Measurements from ENCODE around the gene SLC13A5.
A peak's percentile ranks its signal among the peaks of the same experiment; 100 is the strongest.
"Not testable (repeated sequence)": the region's sequence is repeated elsewhere in the genome, so short reads cannot be mapped to it uniquely, and the experiment has no call there.

Gene SLC13A5

GRCh38 chr17:6713130-6713917 lies at the start of gene SLC13A5:
TSS of gene SLC13A5 (minus strand) at chr17:6713369. CDS start at chr17:6713333, 36 bp downstream.
- intact Hi-C loops (cut with DNase I), result no loop called here
- peak in 3 of 10 donors; percentile 39 to 86 (median 78) for DNase-seq

GRCh38 chr17:6761779-6762178 lies 48.6 kb upstream of the SLC13A5 start:
- intact Hi-C loops (cut with DNase I), result no loop called here
- DNase-seq, result peak in 1 of 10 donors; percentile 72

GRCh38 chr17:6757747-6758146 lies 44.6 kb upstream of the SLC13A5 start:
- DNase-seq, result no peak
- intact Hi-C loops (cut with DNase I), result no loop called here

GRCh38 chr17:6756425-6757031 lies 43.4 kb upstream of the SLC13A5 start:
- no peak for DNase-seq
- intact Hi-C loops (cut with DNase I), result no loop called here

- DNase-seq, result peak in 1 of 10 donors; percentile 75
- intact Hi-C loops (cut with DNase I), result no loop called here
These were observed 42.6 kb upstream of the SLC13A5 start, which contains the start of gene XAF1 for GRCh38 chr17:6755731-6756184. TSS of gene XAF1 (plus strand) at chr17:6756046. CDS start at chr17:6756079, 33 bp downstream.

GRCh38 chr17:6755281-6755680 lies 42.1 kb upstream of the SLC13A5 start:
- DNase-seq, result peak in 1 of 10 donors; percentile 42
- intact Hi-C loops (cut with DNase I), result no loop called here

GRCh38 chr17:6753546-6753945 lies 40.4 kb upstream of the SLC13A5 start:
- intact Hi-C loops (cut with DNase I), result no loop called here
- DNase-seq, result peak in 1 of 10 donors; percentile 65

GRCh38 chr17:6753006-6753445 lies 39.9 kb upstream of the SLC13A5 start:
- DNase-seq, result peak in 3 of 10 donors; percentile 19 to 81 (median 43)
- intact Hi-C loops (cut with DNase I), result no loop called here

GRCh38 chr17:6752068-6752909 lies 39.1 kb upstream of the SLC13A5 start:
- peak in 1 of 10 donors; percentile 60 for DNase-seq
- intact Hi-C loops (cut with DNase I), result no loop called here

- DNase-seq, result no peak
- intact Hi-C loops (cut with DNase I), result no loop called here
These were observed 36.4 kb upstream of the SLC13A5 start for GRCh38 chr17:6749519-6749918.

GRCh38 chr17:6748617-6749016 lies 35.4 kb upstream of the SLC13A5 start:
- no peak for DNase-seq
- intact Hi-C loops (cut with DNase I), result no loop called here

GRCh38 chr17:6746665-6747064 lies 33.5 kb upstream of the SLC13A5 start:
- DNase-seq; intact Hi-C loops (cut with DNase I): not testable (repeated sequence)

GRCh38 chr17:6729531-6729930 lies 16.4 kb upstream of the SLC13A5 start:
- DNase-seq, result no peak
- intact Hi-C loops (cut with DNase I), result no loop called here

- intact Hi-C loops (cut with DNase I), result no loop called here
- DNase-seq, result no peak
These were observed 10.8 kb upstream of the SLC13A5 start for GRCh38 chr17:6724009-6724408.

GRCh38 chr17:6721744-6722143 lies 8.6 kb upstream of the SLC13A5 start:
- intact Hi-C loops (cut with DNase I), result no loop called here
- no peak for DNase-seq

- intact Hi-C loops (cut with DNase I), result no loop called here
- DNase-seq, result no peak
These were observed 3.6 kb upstream of the SLC13A5 start for GRCh38 chr17:6716736-6717135.

GRCh38 chr17:6714315-6714874 lies 1.2 kb upstream of the SLC13A5 start:
- intact Hi-C loops (cut with DNase I), result no loop called here
- DNase-seq, result no peak

GRCh38 chr17:6713918-6714271 lies 726 bp upstream of the SLC13A5 start:
- intact Hi-C loops (cut with DNase I), result no loop called here
- DNase-seq, result peak in 1 of 10 donors; percentile 36

GRCh38 chr17:6712854-6713129 lies 377 bp downstream of the SLC13A5 start:
- peak in 1 of 10 donors; percentile 16 for DNase-seq
- intact Hi-C loops (cut with DNase I), result no loop called here

GRCh38 chr17:6712058-6712853 lies 913 bp downstream of the SLC13A5 start:
- peak in 9 of 10 donors; percentile 23 to 92 (median 59) for DNase-seq
- intact Hi-C loops (cut with DNase I), result no loop called here

Data from posterior cingulate gyrus (tissue), 11 donors.